ENCODE results near the gene TP63.

- TF ChIP-seq POLR2AphosphoS5 (IDR thresholded peaks at IDR 0.05; ENCODE audit: low read depth, low read length) (no peak), POLR2A (IDR thresholded peaks at IDR 0.05; ENCODE audit: low read depth, low read length) (no peak), TAF1 (IDR thresholded peaks at IDR 0.05; ENCODE audit: borderline replicate concordance, low read depth, low read length) (no peak)
Observed at GRCh38 chr3:189914799-189915198, 283.6 kb downstream of the TP63 start.
